NCI-H2107 (cell line): ENCODE data around the gene HYKK.
"Not testable (repeated sequence)": the region's sequence is repeated elsewhere in the genome, so short reads cannot be mapped to it uniquely, and the experiment has no call there.

Source experiments
- DNase-seq: peaks from one replicate; lab custom pipeline; 2025; lab: John Stamatoyannopoulos, UW

The HYKK gene

DNA sequence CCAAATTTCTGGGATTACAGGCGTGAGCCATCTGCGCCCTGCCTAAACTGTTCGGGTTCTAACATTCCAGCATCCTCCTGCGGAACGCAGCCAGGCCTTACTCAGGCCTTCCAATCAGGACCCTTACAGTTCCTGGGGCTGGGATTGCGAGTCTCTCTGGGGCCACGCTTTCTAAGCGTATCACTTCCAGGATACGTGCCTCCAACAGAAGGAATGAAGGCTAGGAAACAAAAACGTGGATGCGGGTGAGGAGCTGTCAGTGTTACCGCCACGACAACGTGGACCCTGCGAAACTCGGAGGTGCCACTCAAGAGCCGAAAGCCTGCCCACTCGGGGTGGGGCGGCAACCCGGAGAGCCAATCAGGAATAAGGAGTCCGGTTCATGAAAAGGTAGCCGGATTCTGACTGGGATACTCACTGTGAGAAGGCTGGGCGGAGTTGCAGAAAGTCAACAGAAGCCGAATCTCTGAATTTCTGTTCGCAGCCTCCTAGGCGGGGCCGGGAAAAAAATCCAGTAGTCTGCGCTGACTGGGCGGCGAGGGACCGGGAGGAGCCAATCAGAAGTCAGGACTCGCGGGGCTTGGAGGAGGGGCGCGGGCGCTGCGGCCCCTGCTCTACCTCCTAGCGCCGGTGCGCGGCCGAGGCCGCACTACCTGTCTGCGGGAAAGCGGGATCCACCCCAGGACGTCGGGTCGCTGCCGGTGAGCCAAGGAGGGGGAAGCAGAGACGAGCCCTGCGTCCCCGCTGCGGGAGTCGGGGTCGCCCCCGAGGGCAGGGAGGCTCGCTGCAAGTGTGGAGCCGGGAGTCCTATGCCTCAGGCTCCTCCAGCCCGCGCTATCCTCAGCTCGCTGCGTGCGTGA lies at the start of gene HYKK:
TSS of gene HYKK (plus strand) at position 607 of the 860 bp plus-strand sequence. CDS start 5,512 bp downstream, outside the sequence.
- DNase-seq, result peak; percentile 86

GRCh38 chr15:78460737-78461136 lies 46.6 kb upstream of the HYKK start:
- DNase-seq, result no peak

- DNase-seq, result no peak
These were observed 46.0 kb upstream of the HYKK start for GRCh38 chr15:78461171-78461888.

DNA sequence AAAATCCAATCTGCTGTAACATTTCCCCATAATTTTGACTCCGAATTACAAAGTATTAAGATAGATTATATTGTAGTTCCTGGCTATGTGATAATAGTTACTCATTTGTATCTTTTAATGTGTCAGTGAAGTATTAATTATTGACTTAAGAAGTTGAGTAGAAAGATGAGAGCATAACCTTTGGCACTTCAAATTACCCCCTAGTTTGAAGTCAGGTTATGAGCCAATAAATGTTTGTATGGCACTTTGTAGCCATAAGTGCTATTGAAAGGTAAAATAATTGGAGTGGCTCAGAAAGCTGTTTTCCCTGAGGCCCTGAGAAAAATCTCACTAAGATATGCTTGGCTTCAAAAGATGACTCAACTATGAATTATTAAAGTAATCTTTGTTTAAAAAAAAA lies 38.3 kb upstream of the HYKK start:
- no peak for DNase-seq

DNA sequence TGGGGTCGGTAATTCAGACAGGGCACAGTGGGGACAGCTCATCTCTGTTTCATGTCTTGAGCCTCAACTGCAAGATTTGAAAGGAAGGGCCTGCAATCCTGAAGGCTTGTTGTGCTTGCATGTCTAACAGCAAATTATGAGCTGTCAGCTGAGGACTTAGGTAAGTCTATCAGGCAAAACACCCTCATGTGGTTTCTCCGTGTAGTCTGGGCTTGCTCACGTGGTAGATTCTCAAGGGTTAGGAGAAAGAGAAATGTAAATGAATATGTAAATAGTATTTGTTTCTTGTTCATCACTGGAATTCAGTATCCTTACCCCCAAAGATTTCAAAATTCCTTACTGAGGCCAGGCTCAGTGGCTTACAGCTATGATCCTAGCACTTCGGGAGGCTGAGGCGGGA lies 30.1 kb upstream of the HYKK start:
- DNase-seq, result no peak

DNA sequence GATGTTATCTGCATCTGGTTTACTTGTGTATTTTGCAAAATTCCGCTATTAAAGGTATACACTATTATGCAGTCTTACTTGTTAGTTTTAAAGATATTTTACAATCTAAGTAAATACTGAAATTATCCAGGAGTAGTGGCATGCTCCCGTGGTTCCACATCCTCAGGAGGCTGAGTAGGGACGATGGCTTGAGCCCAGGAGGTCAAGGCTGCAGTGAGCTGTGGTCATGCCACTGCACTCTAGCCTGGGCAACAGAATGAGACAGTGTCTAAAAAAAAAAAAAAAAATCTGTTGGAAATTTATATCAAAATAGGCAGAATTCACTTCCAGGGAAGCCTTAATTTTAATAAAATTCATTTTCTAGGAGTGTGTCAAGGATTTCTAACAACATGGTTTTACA lies 27.7 kb upstream of the HYKK start:
- DNase-seq, result no peak

GRCh38 chr15:78481917-78482316 lies 25.5 kb upstream of the HYKK start:
- no peak for DNase-seq

DNA sequence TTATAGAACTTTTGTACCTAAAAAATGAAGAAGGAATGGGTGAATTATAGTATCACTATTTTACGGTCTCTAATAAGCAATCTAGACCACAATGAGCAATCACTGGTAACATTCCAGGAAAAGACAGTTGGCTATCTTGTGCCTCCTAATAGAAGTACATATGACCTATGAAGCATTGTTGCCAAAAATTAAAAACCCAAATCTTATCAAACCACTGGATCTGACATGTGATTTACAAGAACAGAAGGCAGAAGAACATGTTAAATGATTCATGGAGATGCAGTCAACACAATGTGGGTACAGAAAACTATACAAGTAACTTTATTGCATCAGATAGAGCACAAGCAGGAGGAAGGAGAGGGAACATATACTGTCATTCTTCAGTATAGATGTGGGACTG lies 14.5 kb upstream of the HYKK start:
- no peak for DNase-seq

DNA sequence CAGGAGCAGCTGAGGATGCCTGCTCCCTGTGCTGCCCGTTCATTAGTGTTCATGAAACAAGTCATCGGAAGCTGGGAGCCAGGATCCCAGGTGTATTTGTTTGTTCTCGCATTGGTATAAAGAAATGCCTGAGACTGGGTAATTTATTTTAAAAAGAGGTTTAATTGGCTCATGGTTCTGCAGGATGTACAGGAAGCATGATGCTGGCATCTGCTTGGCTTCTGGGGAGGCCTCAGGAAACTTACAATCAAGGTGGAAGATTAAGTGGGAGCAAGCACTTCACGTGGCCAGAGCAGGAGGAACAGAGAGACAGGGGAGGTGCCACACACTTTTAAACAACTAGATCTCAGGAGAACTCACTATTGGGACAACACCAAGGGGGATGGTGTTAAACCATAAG lies 5.5 kb upstream of the HYKK start:
- no peak for DNase-seq

DNA sequence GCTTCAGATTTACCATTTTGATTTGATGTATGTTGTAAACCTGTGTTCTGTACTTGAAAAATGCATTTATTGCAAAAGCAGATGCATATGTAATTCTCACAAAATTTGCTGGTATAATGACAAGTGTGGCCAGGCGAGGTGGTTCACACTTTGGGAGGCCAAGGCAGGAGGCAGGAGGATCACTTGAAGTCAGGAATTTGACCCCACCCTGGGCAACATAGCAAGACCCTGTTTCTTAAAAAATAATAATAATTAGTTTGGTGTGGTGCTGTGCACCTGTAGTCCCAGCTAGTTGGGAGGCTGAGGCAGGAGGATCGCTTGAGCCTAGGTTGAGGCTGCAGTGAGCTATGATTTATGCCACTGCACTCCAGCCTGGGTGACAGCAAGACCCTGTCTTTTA lies 4.7 kb upstream of the HYKK start:
- DNase-seq, result no peak

DNA sequence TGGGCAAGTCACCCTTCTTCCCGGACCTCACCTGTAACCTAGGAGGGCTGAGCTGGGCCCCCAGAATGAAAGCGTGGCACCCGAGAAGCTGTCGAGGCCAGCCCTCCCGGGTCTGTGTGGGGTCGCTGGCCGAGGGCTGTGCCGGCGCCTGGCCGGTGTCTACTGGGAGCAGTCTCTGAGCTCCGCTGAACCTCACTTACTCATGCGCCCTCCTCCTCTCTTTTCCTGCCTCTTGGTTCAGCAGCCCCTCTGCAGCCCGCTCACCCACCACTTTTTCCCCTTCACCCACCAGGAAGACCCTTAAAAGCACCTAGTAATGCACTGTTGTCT lies 419 bp downstream of the HYKK start:
- DNase-seq, result no peak

GRCh38 chr15:78508272-78508671 lies 895 bp downstream of the HYKK start:
- DNase-seq, result no peak

DNA sequence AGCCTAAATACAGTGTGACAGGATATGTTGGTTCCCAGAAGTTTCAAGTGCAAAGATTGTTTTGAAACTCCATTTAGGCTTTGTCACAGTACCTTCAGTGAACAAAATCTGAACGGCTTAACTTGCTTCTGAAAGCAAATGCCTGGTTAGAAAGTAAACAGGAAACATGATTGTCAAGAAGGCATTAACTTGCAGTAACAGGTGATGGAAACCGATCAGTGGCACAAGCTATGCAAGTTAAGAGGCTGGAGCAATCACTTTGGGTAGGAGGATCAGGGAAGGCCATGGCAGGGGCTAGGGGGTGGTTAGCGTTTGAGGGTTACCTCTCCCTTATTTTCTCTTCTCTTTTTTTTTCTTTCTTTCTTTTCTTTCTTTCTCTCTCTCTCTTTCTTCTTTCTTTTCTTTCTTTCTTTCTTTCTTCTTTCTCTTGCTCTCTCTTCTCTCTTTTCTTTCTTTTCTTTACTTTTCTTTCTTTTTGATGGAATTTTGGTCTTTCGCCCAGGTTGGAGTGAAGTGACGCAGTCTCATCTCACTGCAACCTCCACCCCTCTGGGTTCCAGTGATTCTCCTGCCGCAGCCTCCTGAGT lies 2.4 kb downstream of the HYKK start:
- DNase-seq, result no peak

DNA sequence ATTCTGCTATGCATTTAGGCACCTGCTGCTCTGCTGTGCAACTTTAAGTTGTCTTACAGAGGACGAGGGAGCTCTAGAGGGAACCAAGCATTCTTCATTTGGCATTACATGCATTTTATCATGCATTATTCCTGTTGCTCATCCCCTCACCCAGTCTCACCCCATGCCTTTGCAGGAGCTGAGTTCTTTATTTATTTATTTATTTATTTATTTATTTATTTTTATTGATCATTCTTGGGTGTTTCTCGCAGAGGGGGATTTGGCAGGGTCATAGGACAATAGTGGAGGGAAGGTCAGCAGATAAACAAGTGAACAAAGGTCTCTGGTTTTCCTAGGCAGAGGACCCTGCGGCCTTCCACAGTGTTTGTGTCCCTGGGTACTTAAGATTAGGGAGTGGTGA lies 12.7 kb downstream of the HYKK start:
- not testable (repeated sequence) for DNase-seq

DNA sequence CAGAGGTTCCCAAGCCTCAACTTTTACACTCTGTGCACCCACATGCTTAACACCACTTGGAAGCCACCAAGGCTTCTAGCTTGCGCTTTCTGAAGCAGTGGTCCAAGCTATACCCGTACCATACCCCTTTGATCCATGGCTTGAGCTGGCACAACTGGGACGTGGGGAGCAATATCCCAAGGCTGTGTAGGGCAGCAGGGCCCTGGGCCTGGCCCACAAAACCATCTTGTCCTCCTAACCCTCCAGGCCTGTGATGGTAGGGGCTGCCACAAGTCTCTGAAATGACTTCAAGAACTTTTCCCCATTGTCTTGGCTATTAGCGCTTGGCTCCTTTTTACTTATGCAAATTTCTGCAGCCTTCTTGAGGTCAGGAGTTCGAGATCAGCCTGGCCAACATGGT lies 16.9 kb downstream of the HYKK start:
- DNase-seq, result no peak

DNA sequence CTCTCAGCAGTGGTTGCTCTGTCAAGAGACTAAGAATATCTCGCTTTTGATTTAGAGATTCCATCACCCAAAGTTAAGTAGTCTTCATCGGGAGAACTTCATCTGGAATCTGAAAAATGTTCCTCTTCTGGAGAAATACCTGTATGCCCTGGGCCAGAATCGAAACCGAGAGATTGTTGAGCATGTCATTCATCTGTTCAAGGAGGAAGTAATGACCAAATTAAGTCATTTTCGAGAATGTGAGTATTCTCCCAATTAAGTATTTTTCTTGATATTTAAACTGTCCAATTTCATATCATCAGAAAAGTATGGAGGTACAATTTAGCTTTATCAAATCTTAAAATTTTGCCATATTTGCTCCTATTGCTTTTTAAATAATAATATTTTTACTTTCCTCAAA lies 19.9 kb downstream of the HYKK start:
- DNase-seq, result no peak

GRCh38 chr15:78533331-78533730 lies 26.0 kb downstream of the HYKK start:
- no peak for DNase-seq

- DNase-seq, result no peak
These were observed 28.8 kb downstream of the HYKK start for GRCh38 chr15:78536134-78536533.

GRCh38 chr15:78537266-78537905 lies 30.0 kb downstream of the HYKK start:
- no peak for DNase-seq

GRCh38 chr15:78538358-78538757 lies 31.0 kb downstream of the HYKK start:
- no peak for DNase-seq

DNA sequence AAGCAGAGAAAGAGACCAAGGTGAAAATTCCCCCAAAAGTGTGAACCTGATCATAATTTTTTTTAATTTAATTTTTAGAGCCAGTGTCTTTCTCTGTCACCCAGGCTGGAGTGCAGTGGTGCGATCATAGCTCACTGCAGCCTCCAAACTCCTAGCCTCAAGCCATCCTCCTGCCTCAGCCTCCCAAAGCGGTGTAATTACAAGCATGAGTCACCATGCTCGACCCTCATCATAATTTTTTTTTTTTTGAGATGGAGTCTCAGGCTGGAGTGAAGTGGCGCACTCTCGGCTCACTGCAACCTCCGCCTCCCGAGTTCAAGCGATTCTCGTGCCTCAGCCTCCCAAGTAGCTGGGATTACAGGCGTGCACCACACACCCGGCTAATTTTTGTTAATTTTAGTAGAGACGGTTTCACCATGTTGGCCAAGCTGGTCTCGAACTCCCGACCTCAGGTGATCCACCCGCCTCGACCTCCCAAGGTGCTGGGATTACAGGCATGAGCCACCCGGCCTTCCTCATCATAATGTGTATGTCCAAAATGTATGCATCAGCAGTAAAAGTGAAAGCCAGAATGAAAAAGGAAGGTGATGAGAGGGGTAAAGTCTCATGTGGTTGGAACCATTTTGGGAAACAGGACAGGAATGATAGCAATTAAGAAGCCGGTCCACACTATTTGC lies 32.2 kb downstream of the HYKK start:
- DNase-seq, result not testable (repeated sequence)
